NCI-H2081 treated with DMSO at 0.1 percent for 48 hours (cell line): ENCODE results near the gene WDR19.
"Not testable (repeated sequence)": the region's sequence is repeated elsewhere in the genome, so short reads cannot be mapped to it uniquely, and the experiment has no call there.

ENCODE experiments used
- DNase-seq: peaks from one replicate; lab custom pipeline; 2025; lab: John Stamatoyannopoulos, UW

WDR19 gene

DNA sequence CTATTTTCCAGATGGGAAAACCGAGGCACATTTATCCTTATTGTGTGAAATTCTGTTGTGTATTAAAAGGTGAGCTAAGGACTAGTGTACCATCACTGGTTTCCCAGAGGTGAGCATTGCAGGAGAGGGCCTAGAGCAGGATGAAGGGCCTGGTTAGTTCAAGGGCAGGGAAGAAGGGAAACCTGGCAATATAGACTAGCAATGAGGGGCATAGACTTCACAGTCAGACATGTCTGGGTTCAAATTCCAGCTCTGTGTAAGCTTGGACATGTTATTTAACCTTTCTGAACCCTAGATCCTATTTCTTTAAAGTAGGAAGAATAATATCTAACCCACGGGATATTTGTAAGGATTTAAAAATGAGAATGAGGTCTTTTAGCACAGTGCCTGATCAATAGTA is 50.8 kb downstream of the WDR19 start:
- no peak for DNase-seq

DNA sequence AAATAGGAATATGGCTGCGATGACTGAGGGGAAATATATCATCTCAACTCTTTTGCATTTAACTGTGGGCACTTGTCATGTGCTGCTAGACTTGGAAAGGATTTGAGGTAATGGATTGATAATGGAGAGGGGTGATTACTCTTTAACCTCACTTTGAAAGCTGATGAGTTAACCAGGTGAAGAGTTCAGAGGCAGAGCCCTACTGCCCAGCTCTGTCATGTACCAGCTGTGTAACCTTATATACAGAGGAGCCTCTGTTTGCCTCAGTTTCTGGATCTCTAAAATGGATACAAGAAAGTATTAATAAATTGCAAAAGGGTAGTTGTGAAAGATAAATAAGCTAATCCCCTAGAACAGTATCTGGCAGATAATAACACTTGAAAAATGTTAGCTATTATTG is 51.5 kb downstream of the WDR19 start:
- no peak for DNase-seq

DNA sequence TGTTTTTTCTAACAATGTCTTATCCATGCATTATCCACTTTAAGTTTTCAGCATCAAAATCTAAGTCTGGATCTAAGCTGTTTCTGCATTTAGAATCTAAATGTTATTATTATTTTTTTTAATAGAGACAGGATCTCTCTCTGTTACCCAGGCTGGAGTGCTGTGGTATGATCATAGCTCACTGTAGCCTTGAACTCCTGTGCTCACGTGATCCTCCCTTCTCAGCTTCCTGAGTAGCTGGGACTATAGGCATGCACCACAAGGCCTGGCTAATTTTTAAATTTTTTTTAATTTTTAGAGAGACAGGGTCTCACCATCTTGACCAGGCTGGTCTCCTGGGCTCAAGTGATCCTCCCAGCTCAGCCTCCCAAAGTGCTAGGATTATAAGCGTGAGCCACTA is 52.7 kb downstream of the WDR19 start:
- no peak for DNase-seq

DNA sequence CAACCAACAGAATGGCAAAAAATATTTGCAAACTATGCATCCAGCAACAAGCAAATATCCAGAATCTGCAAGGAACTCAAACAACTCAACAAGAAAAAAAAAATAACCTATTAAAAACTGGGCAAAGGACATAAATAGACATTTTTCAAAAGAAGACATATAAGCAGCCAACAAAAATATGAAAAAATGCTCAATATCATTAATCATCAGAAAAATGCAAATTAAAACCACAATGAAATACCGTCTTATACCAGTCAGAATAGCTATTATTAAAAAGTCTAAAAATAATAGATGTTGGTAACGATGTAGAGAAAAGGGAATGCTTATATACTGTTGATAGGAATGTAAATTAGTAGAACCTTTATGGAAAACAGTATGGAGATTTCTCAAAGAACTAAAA is 53.4 kb downstream of the WDR19 start:
- no peak for DNase-seq

DNA sequence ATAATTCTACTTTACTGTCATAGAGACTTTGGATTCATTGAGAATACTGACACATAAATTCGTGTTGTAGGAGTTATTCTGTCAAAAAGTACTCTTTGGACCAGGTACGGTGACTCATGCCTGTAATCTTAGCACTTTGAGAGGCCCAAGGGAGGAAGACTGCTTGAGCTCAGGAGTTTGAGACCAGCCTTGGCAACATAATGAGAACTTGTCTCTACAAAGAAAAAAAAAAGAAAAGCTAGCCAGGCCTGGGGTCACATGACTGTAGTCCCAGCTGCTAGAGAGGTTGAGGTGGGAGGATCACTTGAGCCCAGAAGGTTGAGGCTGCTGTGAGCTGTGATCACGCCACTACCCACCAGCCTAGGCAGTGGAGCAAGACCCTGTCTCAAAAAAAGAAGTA is 54.9 kb downstream of the WDR19 start:
- no peak for DNase-seq

DNA sequence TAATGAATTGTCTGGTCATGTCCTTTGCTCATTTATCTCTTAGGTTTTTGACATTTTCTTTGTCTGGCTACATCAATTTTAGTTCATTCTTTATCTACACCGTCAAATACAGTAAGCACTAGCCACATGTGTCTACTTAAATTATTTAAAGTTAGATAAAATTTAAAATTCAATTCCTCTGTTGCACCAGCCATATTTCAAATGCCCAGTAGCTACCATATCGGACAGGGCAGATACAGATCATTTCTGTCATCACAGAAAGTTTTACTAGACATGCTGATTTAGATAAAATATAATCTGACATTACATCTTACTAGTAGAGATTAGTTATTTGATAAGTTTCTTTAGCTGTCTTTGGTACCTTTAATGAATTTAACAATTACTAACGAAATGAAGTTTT is 61.1 kb downstream of the WDR19 start:
- no peak for DNase-seq

DNA sequence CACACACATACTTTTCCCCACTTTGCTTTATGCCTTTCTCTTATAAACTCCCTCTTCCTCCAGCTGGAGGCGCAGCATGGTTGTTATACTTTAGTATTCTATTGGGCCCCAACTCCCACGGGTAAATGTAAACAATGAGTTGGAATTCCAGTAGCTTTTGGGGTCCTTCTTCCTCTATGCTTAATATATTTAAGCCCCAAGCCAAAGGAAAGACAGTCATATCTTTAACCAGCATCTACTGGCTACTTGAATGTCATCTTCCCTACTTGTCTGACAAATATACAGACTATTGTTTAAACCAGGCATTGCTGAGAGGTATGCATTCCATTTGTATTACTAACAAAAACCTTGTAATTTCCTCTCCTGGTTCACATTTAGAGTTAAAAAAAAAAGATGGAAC is 72.9 kb downstream of the WDR19 start:
- DNase-seq: no peak

DNA sequence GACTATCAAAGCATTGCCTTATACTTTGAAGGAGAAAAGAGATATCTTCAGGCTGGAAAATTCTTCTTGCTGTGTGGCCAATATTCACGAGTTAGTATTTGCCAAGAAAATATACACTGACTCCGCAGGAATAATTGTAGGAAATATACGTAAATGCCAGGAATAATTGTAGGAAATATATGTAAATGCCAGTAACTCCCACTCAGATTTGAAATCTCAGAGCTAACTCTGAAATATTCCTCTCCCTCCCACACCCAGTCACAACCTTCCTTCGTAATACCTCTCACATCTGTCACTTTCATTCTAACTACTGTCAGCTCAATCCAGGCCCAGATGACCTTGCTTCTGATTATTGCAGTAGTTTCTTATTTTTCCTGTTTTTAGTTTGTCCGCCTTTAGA is 73.5 kb downstream of the WDR19 start:
- DNase-seq: no peak

DNA sequence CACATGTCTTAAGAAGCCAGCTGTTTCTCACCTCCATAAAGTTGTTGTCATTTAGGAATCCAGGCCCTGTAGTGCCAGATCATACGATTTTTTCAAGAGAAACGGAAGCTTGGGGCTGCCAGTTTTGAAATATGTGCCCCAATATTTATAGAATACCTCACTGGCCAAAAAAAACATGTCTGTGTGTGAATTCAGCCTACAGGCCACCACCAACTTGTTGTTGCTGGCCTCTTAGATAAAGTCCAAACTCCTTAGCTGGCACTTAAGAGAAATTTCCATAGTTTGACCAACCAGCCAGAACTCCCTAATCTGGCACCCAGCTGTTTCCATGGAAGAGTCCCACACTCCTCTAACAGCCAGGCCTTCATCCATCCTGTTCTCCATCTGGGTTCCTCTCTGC is 74.1 kb downstream of the WDR19 start:
- DNase-seq: no peak

DNA sequence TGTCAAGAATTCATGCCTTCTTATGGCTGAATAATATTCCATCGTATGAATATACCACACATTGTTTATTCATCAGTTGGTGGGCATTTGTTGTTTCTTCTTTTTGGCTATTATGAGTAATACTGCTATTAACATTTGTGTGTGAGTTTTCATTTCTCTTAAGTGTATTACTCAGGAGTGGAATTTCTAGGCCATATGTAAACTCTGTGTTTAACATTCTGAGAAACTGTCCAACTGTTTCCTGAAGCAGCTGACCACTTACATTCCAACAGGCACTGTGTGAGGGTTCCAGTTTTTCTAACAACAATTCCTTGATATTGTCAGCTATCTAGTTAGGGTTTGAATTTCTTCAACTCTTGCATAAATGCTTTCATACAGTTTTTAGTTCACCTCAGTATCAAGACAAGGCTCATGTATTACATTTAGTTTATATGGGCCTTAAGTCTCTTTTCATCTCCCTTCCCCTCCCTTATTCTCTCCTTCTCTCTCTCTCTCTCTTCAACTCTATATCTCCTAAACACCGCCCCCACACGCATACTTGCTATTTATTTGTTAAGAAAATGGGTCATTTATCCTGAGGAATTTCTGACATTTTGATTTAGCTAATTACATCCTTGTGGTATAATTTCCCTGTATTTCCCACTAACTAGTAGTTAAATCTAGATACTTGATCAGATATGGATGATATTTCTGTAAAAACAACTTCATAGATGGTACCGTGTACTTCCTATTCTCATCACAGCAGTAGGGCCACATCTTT is 77.4 kb downstream of the WDR19 start:
- no peak for DNase-seq

DNA sequence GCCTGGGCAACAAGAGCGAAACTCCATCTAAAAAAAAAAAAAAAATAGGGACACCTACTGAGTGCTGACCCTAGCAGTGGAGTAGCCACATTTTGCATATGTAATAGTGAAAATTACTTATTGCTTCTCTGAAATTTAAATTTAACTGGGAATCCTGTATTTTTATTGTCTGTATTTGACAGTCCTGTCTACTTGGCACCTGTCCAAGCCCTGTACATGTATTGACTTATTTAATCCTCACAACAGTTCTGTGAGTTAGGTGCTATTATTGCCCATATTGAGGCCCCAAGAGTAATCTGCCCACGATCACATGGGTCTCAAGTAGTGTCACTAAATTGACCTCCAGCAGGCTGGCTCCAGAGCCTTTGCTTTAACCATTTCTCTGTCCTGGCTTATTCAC is 81.6 kb downstream of the WDR19 start:
- no peak for DNase-seq

DNA sequence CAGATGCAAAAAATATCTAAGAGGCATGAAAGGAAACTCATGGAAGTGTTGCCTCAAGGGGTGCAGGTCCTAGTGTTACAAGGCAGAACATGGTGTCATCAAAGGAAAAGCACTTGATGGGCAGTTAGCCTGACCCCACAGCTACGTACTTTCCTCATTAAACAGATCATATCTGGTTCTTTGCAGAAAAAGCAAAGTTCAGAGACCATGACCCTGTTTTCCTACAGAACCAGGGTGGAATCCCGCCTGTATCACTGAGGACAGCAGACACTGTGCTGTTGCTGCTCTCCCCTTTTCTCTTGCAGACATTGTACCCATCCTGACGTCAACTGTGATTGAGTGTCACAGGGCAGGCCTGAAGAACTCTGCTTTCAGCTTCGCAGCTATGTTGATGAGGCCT is 92.2 kb downstream of the WDR19 start:
- DNase-seq: no peak

DNA sequence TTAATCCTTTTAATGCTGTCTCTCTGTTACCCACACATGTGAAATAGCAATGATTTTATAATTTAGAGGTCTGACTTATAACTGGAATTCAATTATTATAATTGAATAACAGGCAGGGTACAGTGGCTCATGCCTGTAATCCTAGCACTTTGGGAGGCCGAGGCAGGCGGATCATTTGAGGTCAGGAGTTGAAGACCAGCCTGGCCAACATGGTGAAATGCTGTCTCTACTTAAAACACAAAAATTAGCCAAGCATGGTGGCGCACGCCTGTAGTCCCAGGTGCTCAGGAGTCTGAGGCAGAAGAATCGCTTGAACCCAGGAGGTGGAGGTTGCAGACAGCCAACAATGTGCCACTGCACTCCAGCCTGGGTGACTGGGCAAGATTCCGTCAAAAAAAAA is 95.3 kb downstream of the WDR19 start:
- not testable (repeated sequence) for DNase-seq

DNA sequence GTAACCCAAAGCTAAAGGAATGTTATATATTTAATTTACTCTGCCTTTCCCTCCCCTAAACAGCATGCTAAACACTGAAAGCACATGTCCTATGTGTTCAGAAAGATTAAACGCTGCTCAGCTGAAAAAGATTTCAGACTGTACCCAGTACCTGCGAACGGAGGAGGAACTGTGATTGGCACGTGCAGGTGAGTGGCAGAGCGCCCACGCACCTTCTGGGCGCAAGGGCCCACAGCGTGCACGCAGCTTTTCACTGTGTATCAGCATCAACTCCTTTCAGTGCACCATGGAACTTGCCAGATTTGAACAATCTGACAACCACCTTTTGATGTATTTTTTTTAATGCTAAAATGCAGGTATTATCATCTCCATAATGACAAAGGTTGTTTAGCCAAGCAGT is 96.1 kb downstream of the WDR19 start:
- no peak for DNase-seq

DNA sequence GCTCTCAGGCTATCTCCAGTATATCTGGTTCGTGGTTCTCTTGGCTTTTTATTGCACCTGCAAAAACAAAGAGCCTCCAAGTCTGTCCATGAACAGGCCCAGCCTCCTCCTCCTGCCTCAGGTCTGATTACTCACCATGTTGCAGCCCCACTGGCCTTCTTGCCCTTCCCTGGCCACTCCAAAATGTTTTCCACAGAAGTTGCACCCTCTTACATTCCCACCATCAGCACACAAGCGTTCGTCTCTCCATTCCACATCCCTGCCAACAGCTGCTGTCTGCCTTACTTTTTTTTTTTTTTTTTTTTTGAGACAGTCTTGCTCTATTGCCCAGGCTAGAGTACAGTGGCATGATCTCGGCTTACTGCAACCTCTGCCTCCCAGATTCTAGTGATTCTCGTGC is 97.1 kb downstream of the WDR19 start:
- no peak for DNase-seq

DNA sequence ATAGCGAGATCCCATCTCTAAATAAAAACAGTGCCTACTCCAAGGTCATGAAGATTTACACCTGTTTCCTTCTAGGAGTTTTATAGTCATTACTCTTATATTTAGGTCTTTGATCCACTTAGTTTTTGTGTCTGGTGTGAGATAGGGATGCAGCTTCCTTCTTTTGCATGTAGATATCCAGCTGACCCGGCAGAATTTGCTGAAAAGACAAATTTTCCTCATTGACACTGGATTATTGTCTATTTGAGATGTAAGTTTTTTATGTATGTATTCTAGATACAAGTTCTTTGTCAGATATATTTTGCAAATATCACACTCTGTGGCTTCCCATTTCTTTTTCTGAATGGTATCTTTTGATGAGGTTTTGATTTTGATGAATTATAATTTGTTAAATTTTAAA is 98.4 kb downstream of the WDR19 start:
- no peak for DNase-seq

DNA sequence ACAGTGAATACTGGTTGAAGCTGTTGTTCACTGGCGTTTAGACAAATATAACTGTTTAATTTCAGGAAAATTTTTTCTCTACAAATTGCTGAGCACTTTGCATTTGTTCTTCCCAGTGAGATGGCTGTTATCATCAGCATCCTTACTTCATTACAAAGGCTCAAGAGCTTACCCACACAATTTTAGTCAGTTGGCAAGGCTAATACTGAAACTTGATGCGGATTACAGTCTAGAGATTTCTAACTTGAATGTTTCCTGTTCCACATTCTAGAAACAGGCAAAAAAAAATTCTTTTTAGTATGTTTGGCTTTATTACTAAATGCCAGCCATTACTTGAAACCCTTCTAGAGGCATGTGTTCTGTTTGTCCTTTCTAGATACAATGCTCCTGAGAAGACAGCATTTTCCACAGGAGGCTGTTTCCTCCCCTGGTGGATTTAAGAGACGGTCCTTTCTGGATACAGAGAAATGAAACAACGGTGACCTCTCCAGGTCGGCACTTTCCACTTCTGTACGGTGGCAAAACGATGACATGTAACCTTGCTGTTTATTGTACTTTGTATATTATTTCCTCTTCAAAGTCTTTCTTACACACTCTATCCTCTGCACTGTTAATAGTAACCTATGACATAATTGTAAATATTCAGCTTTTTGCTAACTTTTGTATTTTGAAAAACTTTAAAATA is 102.9 kb downstream of the WDR19 start:
- DNase-seq: no peak

DNA sequence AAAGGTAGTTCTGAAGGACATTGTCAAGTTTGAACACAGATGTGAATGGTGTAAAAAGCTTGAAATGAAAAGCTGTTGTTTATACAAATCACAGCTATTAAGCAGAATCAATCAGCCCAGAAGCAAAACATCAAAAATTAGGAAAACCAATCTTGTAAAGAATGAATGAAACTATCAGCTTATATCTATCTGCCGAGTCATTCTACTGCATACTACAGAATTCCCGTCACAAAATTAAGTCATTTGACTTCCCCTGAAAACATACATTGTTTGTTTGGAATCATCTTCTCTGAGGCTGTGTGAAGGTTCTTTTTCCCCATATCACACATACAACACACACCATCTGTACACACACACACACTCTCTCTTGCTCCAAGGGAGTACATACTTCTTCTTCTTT is 103.5 kb downstream of the WDR19 start:
- DNase-seq: no peak

DNA sequence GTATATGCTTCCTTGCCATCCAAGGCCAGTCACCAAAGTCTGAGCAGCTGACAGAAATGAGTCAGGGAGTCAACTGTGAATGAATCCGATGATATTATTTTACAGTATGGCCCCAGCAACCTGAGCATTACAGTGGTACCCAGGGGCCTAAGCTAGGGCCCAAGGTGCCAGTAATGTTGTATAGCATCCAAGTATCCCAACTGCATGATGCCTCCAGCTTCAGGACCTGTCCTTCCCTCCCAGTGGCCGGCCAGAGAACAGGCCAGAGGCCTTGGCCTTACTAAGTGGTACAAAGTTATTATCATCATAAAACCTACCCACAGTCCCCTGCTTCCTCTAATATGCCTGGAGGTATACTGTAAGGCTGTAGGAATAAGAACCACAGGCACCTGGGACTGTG is 103.9 kb downstream of the WDR19 start:
- no peak for DNase-seq

DNA sequence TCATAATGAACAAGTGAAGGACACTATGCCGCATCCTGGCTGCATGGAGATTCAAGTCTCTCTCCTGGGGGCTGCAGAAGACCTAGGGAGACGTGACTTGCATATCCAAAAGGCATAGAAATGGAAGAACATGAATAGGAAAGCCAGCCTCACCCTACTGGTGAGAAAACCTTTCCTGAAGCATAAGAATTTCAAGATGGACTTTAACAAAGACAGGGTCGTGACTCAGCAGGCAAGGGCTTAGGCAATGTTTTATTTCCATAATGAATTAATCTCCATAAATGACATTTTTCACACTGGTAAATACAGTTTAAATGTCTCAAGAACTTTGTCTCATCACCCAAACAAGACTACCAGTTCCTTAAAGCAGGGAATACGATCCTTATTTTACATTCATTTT is 104.9 kb downstream of the WDR19 start:
- no peak for DNase-seq

DNA sequence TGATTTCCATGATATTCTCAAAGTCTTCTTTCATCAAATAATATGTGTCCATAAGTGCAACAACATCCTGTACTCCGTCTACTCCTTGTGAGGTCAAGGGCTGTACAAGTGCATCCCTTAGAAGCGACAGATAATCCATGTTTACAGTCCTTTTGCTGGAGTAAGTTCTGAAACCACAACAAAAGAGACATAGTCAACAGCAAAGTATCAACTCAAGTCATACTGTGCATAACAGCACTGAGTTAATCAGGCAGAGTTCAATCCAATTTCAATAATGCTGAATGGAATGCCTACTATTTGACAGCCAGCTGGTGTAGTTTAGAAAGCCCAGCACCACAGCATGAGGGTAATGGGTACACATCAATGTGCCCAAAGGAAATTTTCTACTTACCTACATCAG is 109.4 kb downstream of the WDR19 start:
- DNase-seq: no peak

DNA sequence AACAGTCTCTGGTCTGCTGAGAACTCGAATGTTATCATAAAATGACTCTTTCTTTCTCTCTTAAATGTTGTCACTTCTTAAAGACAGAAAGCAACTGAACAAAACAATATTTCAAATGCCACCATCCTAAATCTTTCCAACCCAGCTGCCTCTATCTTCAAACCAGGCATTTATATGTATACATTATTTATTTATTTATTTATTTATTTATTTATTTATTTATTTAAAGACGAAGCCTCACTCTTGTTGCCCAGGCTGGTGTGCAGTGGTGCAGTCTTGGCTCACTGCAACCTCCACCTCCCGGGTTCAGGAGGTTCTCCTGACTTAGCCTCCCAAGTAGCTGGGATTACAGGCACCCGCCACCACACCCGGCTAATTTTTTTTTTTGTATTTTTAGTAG is 110.1 kb downstream of the WDR19 start:
- DNase-seq: not testable (repeated sequence)

DNA sequence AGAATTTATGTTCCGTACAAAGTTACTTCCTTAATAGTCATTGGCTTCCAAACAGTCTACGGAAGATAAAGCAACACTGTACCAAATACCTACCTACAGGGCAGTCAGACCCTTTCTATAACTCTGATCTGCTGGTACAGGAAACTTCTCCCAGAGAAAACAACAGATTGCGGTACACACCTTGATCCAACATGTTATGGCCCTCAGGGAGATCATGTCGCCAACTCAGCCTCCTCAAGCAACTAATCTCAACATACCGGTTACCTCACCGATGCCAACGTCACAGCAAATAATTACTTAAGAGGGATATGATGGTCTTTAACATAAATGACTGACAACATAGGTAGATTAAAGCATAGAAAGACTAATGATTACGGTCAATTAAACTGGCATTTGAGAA is 113.5 kb downstream of the WDR19 start:
- DNase-seq: no peak

DNA sequence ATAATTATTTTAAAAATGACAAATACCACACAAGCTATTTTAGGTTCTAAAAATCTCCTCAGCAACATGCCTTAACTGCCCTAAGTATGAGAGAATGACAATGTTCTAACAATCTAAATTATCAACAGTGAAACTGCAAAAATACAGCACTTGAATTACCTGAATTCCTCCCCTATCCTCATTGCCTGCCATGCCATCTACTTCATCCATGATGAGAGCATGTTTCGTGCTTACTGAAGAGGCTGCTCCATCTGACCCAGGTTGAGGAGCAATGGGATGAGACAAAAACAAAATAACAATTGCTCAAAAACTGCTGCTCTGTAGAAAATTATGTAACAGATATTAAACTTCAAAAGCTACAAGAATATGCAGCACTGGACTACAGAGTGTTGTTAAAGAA is 120.6 kb downstream of the WDR19 start:
- no peak for DNase-seq
